ENCODE results near the gene PCF11. TPM values are rescaled to one million over a fixed set of nuclear protein-coding genes. Genes with fewer than 3 reads are reported as not detected.

Gene PCF11
- total RNA-seq, 1 experiment from 2014 or later: 57.5 TPM

DNA sequence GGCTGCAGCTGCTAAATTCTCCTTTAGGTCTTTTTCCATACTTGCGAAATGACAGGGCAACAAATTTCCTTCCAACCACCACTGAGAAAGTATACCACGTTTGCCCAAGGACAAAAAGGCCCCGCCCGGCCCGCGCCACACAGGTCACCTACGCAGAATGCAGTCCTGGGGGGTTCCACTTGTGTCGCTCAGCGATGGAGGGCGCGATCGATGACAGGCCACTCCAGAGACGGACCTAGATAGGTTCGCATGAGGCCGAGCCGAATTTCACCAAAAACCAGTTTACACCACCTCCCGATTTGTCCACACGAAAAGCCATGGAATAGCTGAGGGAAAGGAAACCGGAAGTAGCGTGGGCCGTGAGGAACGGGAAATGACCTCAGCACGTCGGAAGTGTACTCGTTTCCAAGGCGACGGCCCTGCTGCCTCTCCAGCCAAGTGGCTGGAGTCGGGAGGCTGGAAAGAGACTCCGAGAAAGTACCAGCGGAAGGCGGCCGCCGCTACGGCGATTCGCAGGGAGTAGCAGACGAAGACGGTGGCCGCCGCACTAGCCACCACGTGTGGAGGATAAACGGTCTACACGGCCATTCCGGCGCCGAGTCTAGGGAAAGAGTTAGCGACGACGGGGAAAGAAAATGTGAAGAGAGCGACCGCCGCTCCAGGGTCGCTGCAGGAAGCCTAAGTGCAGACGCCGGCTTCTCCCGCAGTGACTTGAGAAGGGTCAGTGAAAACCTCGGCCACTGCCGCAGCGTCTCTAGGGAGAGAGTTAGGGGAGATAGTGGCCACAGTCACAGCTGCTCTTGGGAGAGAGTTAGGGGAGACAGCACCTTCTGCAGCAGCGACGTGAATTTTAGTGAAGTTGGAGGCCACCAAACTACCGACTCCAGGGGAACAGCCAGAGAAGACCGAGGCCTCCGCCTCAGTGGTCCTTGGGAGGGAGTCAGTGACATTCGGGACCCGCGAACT, 36.7 kb downstream of the PCF11 start, which contains the start of gene ANKRD42:
ANKRD42 (plus strand) TSS at position 398 of the 966 bp plus-strand sequence. CDS start 959 bp downstream, outside the sequence.
- H3K27me3 Mint-ChIP-seq (ENCODE audit: insufficient read depth, unreplicated experiment): no peaks in the 10 kb centered on the region
- intact Hi-C loops (cut with micrococcal nuclease): loop anchor here (1.0 to 2.0 kb wide), 4 partner anchors 37 to 292 kb away; partner anchors contain the start of genes DDIAS and PCF11
- POLR2A ChIA-PET: interaction anchor here (0.6 to 3.9 kb wide), 36 partner anchors 9 to 295 kb away, joined by 3 to 91 read pairs (median 4); partner anchors contain the start of genes CCDC90B, DDIAS, PCF11 and PRCP
- TF ChIP-seq, protein P1, sequence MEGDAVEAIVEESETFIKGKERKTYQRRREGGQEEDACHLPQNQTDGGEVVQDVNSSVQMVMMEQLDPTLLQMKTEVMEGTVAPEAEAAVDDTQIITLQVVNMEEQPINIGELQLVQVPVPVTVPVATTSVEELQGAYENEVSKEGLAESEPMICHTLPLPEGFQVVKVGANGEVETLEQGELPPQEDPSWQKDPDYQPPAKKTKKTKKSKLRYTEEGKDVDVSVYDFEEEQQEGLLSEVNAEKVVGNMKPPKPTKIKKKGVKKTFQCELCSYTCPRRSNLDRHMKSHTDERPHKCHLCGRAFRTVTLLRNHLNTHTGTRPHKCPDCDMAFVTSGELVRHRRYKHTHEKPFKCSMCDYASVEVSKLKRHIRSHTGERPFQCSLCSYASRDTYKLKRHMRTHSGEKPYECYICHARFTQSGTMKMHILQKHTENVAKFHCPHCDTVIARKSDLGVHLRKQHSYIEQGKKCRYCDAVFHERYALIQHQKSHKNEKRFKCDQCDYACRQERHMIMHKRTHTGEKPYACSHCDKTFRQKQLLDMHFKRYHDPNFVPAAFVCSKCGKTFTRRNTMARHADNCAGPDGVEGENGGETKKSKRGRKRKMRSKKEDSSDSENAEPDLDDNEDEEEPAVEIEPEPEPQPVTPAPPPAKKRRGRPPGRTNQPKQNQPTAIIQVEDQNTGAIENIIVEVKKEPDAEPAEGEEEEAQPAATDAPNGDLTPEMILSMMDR (IDR thresholded peaks at IDR 0.05; ENCODE audit: unreplicated experiment): no peak
- no peaks in the 10 kb centered on the region for H3K9me3 Mint-ChIP-seq (ENCODE audit: unreplicated experiment)
- H3K4me3 Mint-ChIP-seq (ENCODE audit: unreplicated experiment): peak within 1 kb of the TSS; percentile 94
- DNase-seq (ENCODE audit: unreplicated experiment): peak; percentile 97
- CTCF ChIA-PET: interaction anchor here (0.6 to 1.5 kb wide), 6 partner anchors 56 to 1126 kb away, joined by 3 to 4 read pairs (median 4); no protein-coding TSS in a partner anchor
- peaks cover 45% of the 10 kb centered on the region for H3K36me3 Mint-ChIP-seq (ENCODE audit: insufficient read depth, unreplicated experiment)
- BruUV-seq (replicated peaks): TSS peak; percentile 71
- H3K27ac Mint-ChIP-seq (ENCODE audit: low read depth, unreplicated experiment): peak within 1 kb of the TSS; percentile 92
- peaks cover 34% of the 10 kb centered on the region for H3K4me1 Mint-ChIP-seq (ENCODE audit: insufficient read depth, unreplicated experiment)

DNA sequence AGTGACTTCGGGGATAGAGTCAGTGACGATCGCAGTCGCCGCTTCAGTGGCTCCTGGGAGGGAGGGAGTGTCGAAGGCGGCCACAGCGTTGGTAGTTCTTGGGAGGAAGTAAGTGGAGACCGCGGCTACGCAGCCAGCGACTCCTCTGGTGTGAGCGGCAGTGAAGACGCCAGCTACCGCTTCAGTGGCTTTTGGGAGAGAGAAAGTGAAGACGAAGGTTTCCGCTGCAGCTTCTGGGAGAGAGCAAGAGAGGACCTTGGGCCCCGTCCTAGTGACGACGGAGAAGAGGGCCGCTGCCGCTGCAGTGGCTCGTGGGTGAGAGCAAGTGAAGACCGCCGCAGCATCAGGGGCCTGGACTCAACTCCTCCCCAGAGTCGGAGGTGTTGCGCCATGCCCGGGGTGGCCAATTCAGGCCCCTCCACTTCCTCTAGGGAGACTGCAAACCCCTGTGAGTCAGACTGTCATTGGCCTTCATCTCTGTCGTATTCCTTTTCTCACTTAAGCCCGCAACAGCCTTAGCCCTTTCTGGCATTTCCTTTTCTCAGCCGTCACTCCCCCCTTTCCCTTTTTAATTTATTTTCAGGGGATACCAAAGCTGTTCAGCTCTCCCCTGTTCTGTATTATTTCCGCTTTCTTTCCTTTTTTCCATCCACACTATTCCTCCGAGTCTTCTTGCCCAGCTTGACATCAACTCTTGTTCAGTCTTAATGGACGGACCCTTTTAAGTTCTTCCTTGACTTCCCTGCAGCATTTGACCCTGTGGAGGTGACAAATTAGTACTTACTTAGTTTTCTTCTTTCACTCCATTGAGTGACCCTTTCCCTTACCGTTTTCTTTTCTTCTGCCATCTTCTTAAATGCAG, 37.6 kb downstream of the PCF11 start:
- Mint-ChIP-seq H3K36me3 (ENCODE audit: insufficient read depth, unreplicated experiment) (peaks cover 35% of the 10 kb centered on the region), H3K4me3 (ENCODE audit: unreplicated experiment) (peak overlapping the region; percentile 94), H3K27ac (ENCODE audit: low read depth, unreplicated experiment) (peak overlapping the region; percentile 92), H3K9me3 (ENCODE audit: unreplicated experiment) (no peaks in the 10 kb centered on the region), H3K4me1 (ENCODE audit: insufficient read depth, unreplicated experiment) (peaks cover 34% of the 10 kb centered on the region), H3K27me3 (ENCODE audit: insufficient read depth, unreplicated experiment) (no peaks in the 10 kb centered on the region)
- ChIA-PET POLR2A (interaction anchor here (0.6 to 3.9 kb wide), 24 partner anchors 12 to 327 kb away, joined by 3 to 91 read pairs (median 6); partner anchors contain the start of genes CCDC90B, DDIAS, PCF11 and PRCP), CTCF (interaction anchor here (0.9 to 1.5 kb wide), 3 partner anchors 97 to 1127 kb away, joined by 3 to 4 read pairs (median 3); no protein-coding TSS in a partner anchor)
- DNase-seq (ENCODE audit: unreplicated experiment): peak; percentile 68
- BruUV-seq (replicated peaks): no TSS peak
- intact Hi-C loops (cut with micrococcal nuclease): loop anchor here (1.0 to 2.0 kb wide), 2 partner anchors 56 to 288 kb away; no protein-coding TSS in a partner anchor
- TF ChIP-seq, protein P1 (IDR thresholded peaks at IDR 0.05; ENCODE audit: unreplicated experiment): no peak

DNA sequence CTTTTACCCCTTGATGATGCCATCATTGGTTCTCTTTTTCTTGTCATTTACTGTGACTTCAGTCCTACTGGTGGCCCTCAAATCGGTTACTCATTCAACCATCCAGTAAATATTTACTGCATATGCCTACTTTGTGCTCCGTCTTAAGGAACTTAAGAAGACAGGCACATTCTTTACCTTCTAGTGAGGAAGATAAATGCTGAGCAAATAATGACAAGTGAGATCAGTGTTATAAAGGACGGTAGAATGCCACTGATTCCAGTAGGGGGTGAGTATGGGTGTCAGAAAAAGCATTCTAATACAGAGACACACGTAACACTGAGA, 38.2 kb downstream of the PCF11 start:
- intact Hi-C loops (cut with micrococcal nuclease): loop anchor here (2.0 kb wide), 1 partner anchor 288 kb away; no protein-coding TSS in a partner anchor

More for the DNA sequence above, 38.2 kb downstream of the PCF11 start:
- H3K36me3 Mint-ChIP-seq (ENCODE audit: insufficient read depth, unreplicated experiment): peaks cover 35% of the 10 kb centered on the region
- no TSS peak for BruUV-seq (replicated peaks)
- CTCF ChIA-PET: interaction anchor here (0.6 to 0.9 kb wide), 3 partner anchors 27 to 98 kb away, joined by 3 to 4 read pairs (median 3); no protein-coding TSS in a partner anchor
- no peak for DNase-seq (ENCODE audit: unreplicated experiment)
- peaks cover 34% of the 10 kb centered on the region for H3K4me1 Mint-ChIP-seq (ENCODE audit: insufficient read depth, unreplicated experiment)
- POLR2A ChIA-PET: interaction anchor here (0.7 to 3.9 kb wide), 16 partner anchors 15 to 327 kb away, joined by 3 to 91 read pairs (median 4); partner anchors contain the start of genes CCDC90B, DDIAS, PCF11 and PRCP
- H3K27me3 Mint-ChIP-seq (ENCODE audit: insufficient read depth, unreplicated experiment): no peaks in the 10 kb centered on the region
- TF ChIP-seq, protein P1 (IDR thresholded peaks at IDR 0.05; ENCODE audit: unreplicated experiment): no peak
- no peaks in the 10 kb centered on the region for H3K9me3 Mint-ChIP-seq (ENCODE audit: unreplicated experiment)
- H3K27ac Mint-ChIP-seq (ENCODE audit: low read depth, unreplicated experiment): peak overlapping the region; percentile 92
- H3K4me3 Mint-ChIP-seq (ENCODE audit: unreplicated experiment): peak overlapping the region; percentile 94
